Measurements from ENCODE around the gene TLE3. TPM values are rescaled to one million over a fixed set of nuclear protein-coding genes. Genes with fewer than 3 reads are reported as not detected.

Gene TLE3
- total RNA-seq, 1 experiment from 2014 or later, result 98.2 TPM

GRCh38 chr15:70014331-70014730 is 83.4 kb downstream of the TLE3 start:
- Histone ChIP-seq H3K79me2 (ENCODE audit: insufficient read depth, low read length) (no peaks in the 10 kb centered on the region), H2BK5ac (ENCODE audit: insufficient read length, low read length) (no peak overlapping the region), H3K9ac (ENCODE audit: extremely low read depth, insufficient read length, low read length) (no peak overlapping the region), H3K23me2 (ENCODE audit: insufficient read length, low read depth, low read length, poor library complexity, severe bottlenecking) (no peaks in the 10 kb centered on the region), H2BK20ac (ENCODE audit: low read depth, low read length, poor library complexity, severe bottlenecking) (no peak overlapping the region), H3T11ph (ENCODE audit: low read length) (no peak overlapping the region), H3K4me2 (ENCODE audit: insufficient read depth, insufficient read length, low read length) (no peak overlapping the region), H3K4ac (ENCODE audit: low read depth, low read length) (no peak overlapping the region), H4K5ac (ENCODE audit: insufficient read length, low read depth, low read length) (no peak overlapping the region), H3K79me1 (ENCODE audit: insufficient read depth, low read depth, low read length, poor library complexity, severe bottlenecking) (no peaks in the 10 kb centered on the region), H3K14ac (ENCODE audit: insufficient read depth, low read length) (peak overlapping the region; percentile 22; the same call in 1 of the 2 replicates), H3K18ac (ENCODE audit: insufficient read length, low read depth, low read length) (no peak overlapping the region), H3K9me3 (ENCODE audit: control insufficient read depth, low read depth, low read length) (no peaks in the 10 kb centered on the region), H2BK120ac (ENCODE audit: low read depth, low read length, poor library complexity, severe bottlenecking) (no peak overlapping the region), H2BK15ac (ENCODE audit: low read depth, low read length) (no peak overlapping the region), H3K27ac (ENCODE audit: insufficient read length, low read depth, low read length) (no peak overlapping the region), H4K20me1 (ENCODE audit: control insufficient read depth, insufficient read depth, insufficient read length) (no peaks in the 10 kb centered on the region), H3K27me3 (ENCODE audit: insufficient read depth, low read length) (no peaks in the 10 kb centered on the region), H2AFZ (ENCODE audit: low read length) (no peak overlapping the region), H2BK12ac (ENCODE audit: insufficient read length, low read depth, low read length) (no peak overlapping the region), H4K91ac (ENCODE audit: insufficient read length, low read depth, low read length) (no peak overlapping the region), H2AK5ac (ENCODE audit: insufficient read length, low read length) (no peak overlapping the region), H4K8ac (replicated peaks; ENCODE audit: insufficient read length, low read depth, low read length) (no peak overlapping the region), H3K56ac (ENCODE audit: insufficient read length, low read depth, low read length) (no peak overlapping the region), H3K4me1 (ENCODE audit: insufficient read depth, low read length) (no peaks in the 10 kb centered on the region; the same call in 1 of the 2 replicates), H3K23ac (ENCODE audit: insufficient read length, low read depth, low read length) (no peak overlapping the region)
- H3K27ac Mint-ChIP-seq, result no peak overlapping the region
- peaks cover 18% of the 10 kb centered on the region for H3K27me3 Mint-ChIP-seq (ENCODE audit: low read depth)
- no peaks in the 10 kb centered on the region; a peak in 2 of 5 replicates for H3K9me3 Mint-ChIP-seq
- WGBS (ENCODE audit: extremely low coverage, insufficient read length, low lambda C conversion rate), result no CpG with 5 or more reads among the region's 6 CpGs
- H3K36me3 Mint-ChIP-seq (ENCODE audit: insufficient read depth in 1 of 3, low read depth in 3 of 3), result 0 out of 7 replicates have a peak, but pooled peaks cover 0 to 4% (median 0%) of the 10 kb centered on the region in 3 experiments
- H3K4me1 Mint-ChIP-seq, result peaks cover 30 to 36% of the 10 kb centered on the region in 2 experiments
- no peak for DNase-seq
- TF ChIP-seq CTCF (conservative IDR thresholded peaks at IDR 0.05), result no peak
- H3K4me3 Mint-ChIP-seq, result no peak overlapping the region

Data from H9 (cell line).